CD4-positive, alpha-beta T cell (primary cell): Measurements from ENCODE around the gene MYO3B. TPM values are rescaled to one million over a fixed set of nuclear protein-coding genes. Genes with fewer than 3 reads are reported as not detected.

Source experiments
- ATAC-seq: fragments of 200-7000 bp; cut with Tn5 transposase; one replicate; pipeline ENCODE4 v1.10.0; 2022; ENCODE audit warnings: mild to moderate bottlenecking; ENCODE audit not compliant: poor library complexity
- CTCF ChIA-PET: fragments of 350-600 bp; sonication (Branson Sonifier 250); formaldehyde crosslinking; loops from one replicate; lab custom pipeline; 2021; ENCODE audit warnings: antibody characterized with exemption, inconsistent platforms; lab: Charles Lee
- POLR2A ChIA-PET: fragments of 350-600 bp; sonication (Branson Sonifier 250); formaldehyde crosslinking; loops from one replicate; lab custom pipeline; 2021; ENCODE audit warnings: antibody characterized with exemption, inconsistent platforms; lab: Charles Lee
- DNase-seq, 14 experiments: peaks; one replicate each; pipeline ENCODE4 v3.0.0-alpha.2; 2013 to 2020; ENCODE audit warnings: mixed read lengths in 2 of 14
- H3K27ac ChIP-seq, 2 donors: one replicate each; pipeline versions ENCODE4 v1.5.1 to v1.7.0; 2013; ENCODE audit warnings: low read length in 2 of 2, low read depth in 1 of 2, mild to moderate bottlenecking in 1 of 2
- H3K27me3 ChIP-seq, 2 experiments: 1 replicate in 1 of 2; 2 replicates in 1 of 2; pipeline versions ENCODE4 v1.6.1 to v1.7.0; 2013; ENCODE audit warnings: low read length in 2 of 2, control low read depth in 1 of 2, mild to moderate bottlenecking in 1 of 2, moderate library complexity in 1 of 2; ENCODE audit not compliant: insufficient read depth in 2 of 2, control insufficient read depth in 1 of 2
- H3K36me3 ChIP-seq: one replicate; pipeline ENCODE4 v1.6.1; 2013; ENCODE audit warnings: low read length, control low read depth; ENCODE audit not compliant: insufficient read depth
- H3K4me1 ChIP-seq: one replicate; pipeline ENCODE4 v1.6.1; 2013; ENCODE audit warnings: low read length, control low read depth; ENCODE audit not compliant: insufficient read depth
- H3K4me3 ChIP-seq: one replicate; pipeline ENCODE4 v1.5.1; 2013; ENCODE audit warnings: mild to moderate bottlenecking, low read length, moderate library complexity
- H3K9me3 ChIP-seq, 2 experiments: 1 replicate in 1 of 2; 2 replicates in 1 of 2; pipeline versions ENCODE4 v1.6.1 to v1.7.0; 2013; ENCODE audit warnings: low read length in 2 of 2, mild to moderate bottlenecking in 2 of 2, control low read depth in 1 of 2, moderate library complexity in 1 of 2; ENCODE audit not compliant: control insufficient read depth in 1 of 2, insufficient read depth in 1 of 2
- H3K27ac Mint-ChIP-seq: one replicate; pipeline ENCODE4 v1.8.0; 2020; ENCODE audit warnings: mixed read lengths
- H3K27me3 Mint-ChIP-seq: one replicate; pipeline ENCODE4 v1.8.0; 2021; ENCODE audit warnings: mixed read lengths
- H3K36me3 Mint-ChIP-seq: one replicate; pipeline ENCODE4 v1.8.0; 2021; ENCODE audit warnings: low read depth, mixed read lengths
- H3K4me1 Mint-ChIP-seq: one replicate; pipeline ENCODE4 v1.8.0; 2021; ENCODE audit warnings: low read depth, mixed read lengths
- H3K4me3 Mint-ChIP-seq: one replicate; pipeline ENCODE4 v1.8.0; 2020; ENCODE audit warnings: mild to moderate bottlenecking, mixed read lengths
- H3K9me3 Mint-ChIP-seq: one replicate; pipeline ENCODE4 v1.8.0; 2020; ENCODE audit warnings: mixed read lengths
- CTCF ChIP-seq: fragments of 200-600 bp; IDR thresholded peaks from one replicate; pipeline ENCODE4 v1.8.0; 2022; ENCODE audit warnings: antibody characterized with exemption, mild to moderate bottlenecking
- intact Hi-C, 2 experiments: fragments of 100-400 bp; cut with DNase I in 1 of 2; cut with micrococcal nuclease in 1 of 2; formaldehyde crosslinking; loops; one replicate each; pipeline versions ENCODE4 v1.15.1 to v1.9.0; 2023 to 2025; cut with DNase I, micrococcal nuclease
- total RNA-seq, 174 experiments: library from RNA in 2 of 174; stranded (reverse) in 2 of 174; gene quantifications; one replicate each; pipeline ENCODE4 v1.2.3 and lab custom pipeline; 2021 to 2026

The MYO3B gene
- total RNA-seq, 2 experiments from 2014 or later: not detected

- Histone ChIP-seq H3K9me3 (no peaks in the 10 kb centered on the region), H3K36me3 (no peaks in the 10 kb centered on the region), H3K27me3 (no peaks in the 10 kb centered on the region), H3K4me3 (no peak overlapping the region), H3K27ac (no peak overlapping the region), H3K4me1 (no peaks in the 10 kb centered on the region)
- no peak for DNase-seq
- intact Hi-C loops: no loop called here
- Mint-ChIP-seq H3K27me3 (peaks cover 5% of the 10 kb centered on the region), H3K36me3 (no peaks in the 10 kb centered on the region), H3K27ac (no peak overlapping the region), H3K4me3 (no peak overlapping the region), H3K9me3 (no peaks in the 10 kb centered on the region), H3K4me1 (peaks cover 9% of the 10 kb centered on the region)
- ChIA-PET POLR2A (no interaction called here), CTCF (interaction anchor here (0.7 kb wide), 1 partner anchor 99 kb away, joined by 3 read pairs; no protein-coding TSS in a partner anchor)
- ATAC-seq: no peak
- no peak for TF ChIP-seq CTCF
Measured at GRCh38 chr2:170681311-170681710, 503.4 kb downstream of the MYO3B start.

- Histone ChIP-seq H3K4me3 (no peak overlapping the region), H3K36me3 (no peaks in the 10 kb centered on the region), H3K27me3 (no peaks in the 10 kb centered on the region), H3K9me3 (no peaks in the 10 kb centered on the region), H3K4me1 (no peaks in the 10 kb centered on the region), H3K27ac (no peak overlapping the region)
- ChIA-PET CTCF (no interaction called here), POLR2A (no interaction called here)
- no peak for TF ChIP-seq CTCF
- peaks cover under 1% of the 10 kb centered on the region for H3K4me1 Mint-ChIP-seq
- intact Hi-C loops: no loop called here
- H3K9me3 Mint-ChIP-seq: no peaks in the 10 kb centered on the region
- no peak overlapping the region for H3K4me3 Mint-ChIP-seq
- no peak for ATAC-seq
- no peaks in the 10 kb centered on the region for H3K36me3 Mint-ChIP-seq
- no peak overlapping the region for H3K27ac Mint-ChIP-seq
- peaks cover 8% of the 10 kb centered on the region for H3K27me3 Mint-ChIP-seq
- no peak for DNase-seq
Measured at GRCh38 chr2:170685591-170685990, 507.6 kb downstream of the MYO3B start.

GRCh38 chr2:170689481-170689880, 511.5 kb downstream of the MYO3B start:
- POLR2A ChIA-PET: no interaction called here

More at GRCh38 chr2:170689481-170689880, 511.5 kb downstream of the MYO3B start:
- no peaks in the 10 kb centered on the region for H3K9me3 Mint-ChIP-seq
- Histone ChIP-seq H3K4me3 (no peak overlapping the region), H3K36me3 (no peaks in the 10 kb centered on the region), H3K27ac (no peak overlapping the region), H3K4me1 (no peaks in the 10 kb centered on the region), H3K9me3 (no peaks in the 10 kb centered on the region), H3K27me3 (no peaks in the 10 kb centered on the region)
- no peak overlapping the region for H3K4me3 Mint-ChIP-seq
- H3K27me3 Mint-ChIP-seq: peaks cover 12% of the 10 kb centered on the region
- intact Hi-C loops: no loop called here
- no peak for TF ChIP-seq CTCF
- CTCF ChIA-PET: no interaction called here
- H3K36me3 Mint-ChIP-seq: no peaks in the 10 kb centered on the region
- no peak overlapping the region for H3K27ac Mint-ChIP-seq
- H3K4me1 Mint-ChIP-seq: no peaks in the 10 kb centered on the region
- no peak for ATAC-seq
- no peak for DNase-seq
